DMS53 (cell line): ENCODE results near the gene SUN2.

Experiments
- DNase-seq: peaks from one replicate; lab custom pipeline; 2025; lab: John Stamatoyannopoulos, UW

Gene SUN2

GRCh38 chr22:38776086-38776485 is 20.3 kb upstream of the SUN2 start:
- no peak for DNase-seq

GRCh38 chr22:38775656-38776055 is 19.9 kb upstream of the SUN2 start:
- DNase-seq = no peak

GRCh38 chr22:38774496-38775166 is 18.8 kb upstream of the SUN2 start:
- DNase-seq = no peak

GRCh38 chr22:38773363-38773946 is 17.7 kb upstream of the SUN2 start:
- DNase-seq = no peak

GRCh38 chr22:38772623-38772873 is 16.8 kb upstream of the SUN2 start:
- no peak for DNase-seq

- DNase-seq = no peak
Observed at GRCh38 chr22:38770257-38770949, 14.6 kb upstream of the SUN2 start.

- DNase-seq = no peak
Observed at GRCh38 chr22:38768036-38768435, 12.2 kb upstream of the SUN2 start.

- no peak for DNase-seq
Observed at GRCh38 chr22:38767313-38767712, 11.5 kb upstream of the SUN2 start.

GRCh38 chr22:38766076-38766777 is 10.4 kb upstream of the SUN2 start:
- peak; percentile 94 for DNase-seq

GRCh38 chr22:38762551-38762983 is 6.8 kb upstream of the SUN2 start:
- DNase-seq = no peak

GRCh38 chr22:38761202-38762162 is 5.7 kb upstream of the SUN2 start:
- peak; percentile 78 for DNase-seq

- DNase-seq = peak; percentile 62
Observed at GRCh38 chr22:38760477-38761201, 4.8 kb upstream of the SUN2 start.

GRCh38 chr22:38759005-38759404 is 3.2 kb upstream of the SUN2 start:
- DNase-seq = no peak

- peak; percentile 19 for DNase-seq
Observed at GRCh38 chr22:38758276-38758945, 2.6 kb upstream of the SUN2 start.

- no peak for DNase-seq
Observed at GRCh38 chr22:38757464-38757757, 1.6 kb upstream of the SUN2 start.

- DNase-seq = no peak
Observed at GRCh38 chr22:38756711-38757463, 1.1 kb upstream of the SUN2 start.

- peak; percentile 88 for DNase-seq
Observed at GRCh38 chr22:38755155-38755910, 465 bp downstream of the SUN2 start.

GRCh38 chr22:38754751-38755154 is 1.0 kb downstream of the SUN2 start:
- peak; percentile 61 for DNase-seq
